Stimulated activated CD8-positive, alpha-beta memory T cell treated with anti-CD3 and anti-CD28 coated beads, Interleukin-2, amount 100 ng/mL, for 48 hours (primary cell): ENCODE measurements around the gene CACFD1.

Experiments
- DNase-seq, 2 donors: peaks; one replicate each; pipeline ENCODE4 v3.0.0-alpha.2; 2020; ENCODE audit warnings: low read depth in 2 of 2

CACFD1 gene

DNA sequence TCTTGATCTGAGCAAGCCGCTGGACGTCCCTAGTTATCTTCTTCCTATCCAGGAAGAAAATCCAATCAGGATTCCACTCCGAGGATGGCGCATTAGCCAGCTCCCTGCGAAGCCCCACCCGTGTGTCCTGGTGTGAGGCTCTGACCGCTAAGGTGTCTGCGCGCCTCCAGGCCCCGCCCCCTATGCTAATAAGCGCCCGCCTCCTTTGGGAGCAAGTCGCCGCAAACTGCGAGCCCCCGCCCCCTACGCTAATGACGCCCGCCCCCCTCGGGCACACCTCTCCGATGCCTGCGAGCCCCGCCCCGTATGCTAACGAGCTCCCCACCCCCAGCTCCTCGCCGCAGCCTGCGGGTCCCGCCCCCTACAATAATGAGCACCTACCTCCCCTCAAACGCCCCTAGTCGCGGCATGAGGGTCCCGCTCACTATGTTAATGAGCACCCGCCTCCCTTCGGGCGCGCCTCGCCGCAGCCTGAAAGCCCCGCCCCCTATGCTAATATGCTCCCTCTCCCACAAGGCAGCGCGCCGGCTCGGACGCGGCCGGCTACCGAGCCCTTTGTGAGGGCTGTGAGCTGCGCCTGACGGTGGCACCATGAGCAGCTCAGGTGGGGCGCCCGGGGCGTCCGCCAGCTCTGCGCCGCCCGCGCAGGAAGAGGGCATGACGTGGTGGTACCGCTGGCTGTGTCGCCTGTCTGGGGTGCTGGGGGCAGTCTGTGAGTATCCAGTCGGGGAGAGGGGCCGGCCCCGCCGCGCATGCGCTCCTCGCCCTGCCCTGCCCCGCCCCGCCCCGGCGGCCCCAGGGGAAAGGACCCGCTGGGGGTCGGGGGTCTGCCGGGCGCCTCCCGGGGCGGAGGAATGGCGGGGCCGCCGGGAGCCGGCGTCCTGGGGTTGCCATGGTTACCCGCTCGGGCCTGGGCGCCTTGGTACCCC, at the start of gene CACFD1:
CACFD1 (plus strand) TSS at position 503 of the 929 bp plus-strand sequence; CDS start at position 592, 89 bp downstream.
- DNase-seq: peak; percentile 83 to 92

DNA sequence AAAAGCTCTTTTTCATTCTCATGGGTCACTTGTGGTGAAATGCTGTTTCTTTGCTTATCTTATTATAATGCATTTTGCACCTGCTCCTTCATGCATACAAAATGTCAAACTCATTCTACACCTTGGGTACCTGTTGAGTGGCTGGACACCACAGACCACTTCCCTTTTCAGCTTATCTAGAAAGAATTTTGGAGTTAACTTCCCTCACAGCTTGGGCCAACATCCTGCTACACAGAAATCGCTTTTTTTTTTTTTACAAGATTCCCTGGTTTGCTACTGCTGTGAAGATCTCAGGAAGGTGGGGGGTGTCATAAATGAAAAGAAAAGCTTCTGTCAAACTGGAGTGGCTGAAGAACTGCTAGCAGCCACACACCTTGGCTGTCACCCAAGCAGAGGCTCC, 44.6 kb upstream of the CACFD1 start:
- no peak for DNase-seq

DNA sequence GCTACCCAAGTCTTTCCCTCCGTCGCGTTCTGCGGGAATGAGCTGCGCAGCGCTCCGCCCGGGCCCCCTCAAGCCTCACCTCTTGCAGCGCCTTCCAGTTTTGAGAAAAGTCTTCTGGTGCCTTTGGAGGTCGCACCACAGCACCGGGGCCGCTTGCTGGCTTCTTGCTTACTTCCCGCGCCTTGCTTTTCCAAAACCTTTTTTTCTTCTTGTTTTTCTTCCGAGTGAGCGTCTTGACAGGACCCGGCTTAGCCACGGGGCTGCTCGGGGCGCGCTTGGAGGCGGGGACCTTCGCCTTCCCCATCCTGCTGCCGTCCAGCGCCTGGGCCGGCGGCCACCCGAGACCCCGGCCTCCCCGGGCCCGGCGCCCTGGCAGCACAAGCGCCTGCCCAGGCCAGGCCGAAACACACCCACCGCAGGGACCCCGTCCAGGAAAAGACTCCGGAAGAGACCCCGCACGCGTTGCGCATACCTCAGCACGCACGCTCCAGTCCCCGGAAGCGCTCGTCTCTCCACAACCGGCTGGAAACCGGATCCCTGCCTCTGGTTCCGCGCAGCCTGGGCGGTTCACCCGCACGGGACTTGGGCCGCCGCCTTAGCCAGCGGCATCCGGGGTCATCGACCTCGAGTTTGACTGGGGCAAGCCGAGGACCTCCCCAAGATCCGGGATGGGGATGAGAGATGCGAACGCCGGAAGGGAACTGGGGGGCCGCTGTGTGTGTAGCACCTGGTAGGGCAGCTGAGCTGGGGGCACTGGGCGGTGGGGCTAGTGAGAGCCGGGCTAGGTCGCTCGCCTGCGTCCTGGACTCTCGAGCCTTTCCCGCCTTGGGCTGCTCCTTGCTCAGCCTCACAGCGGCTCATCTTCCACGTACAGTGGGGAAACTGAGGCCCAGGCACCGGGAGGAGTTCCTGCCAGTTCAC, 42.0 kb upstream of the CACFD1 start, which contains the start of gene REXO4:
REXO4 (minus strand) TSS at position 470 of the 921 bp plus-strand sequence; CDS start at position 304, 166 bp downstream.
- DNase-seq: peak; percentile 81 to 85

- DNase-seq: no peak
Observed at GRCh38 chr9:133419005-133419404, 40.8 kb upstream of the CACFD1 start.

- no peak for DNase-seq
Observed at GRCh38 chr9:133420392-133420827, 39.4 kb upstream of the CACFD1 start.

- peak; percentile 38 to 45 for DNase-seq
Observed at GRCh38 chr9:133421615-133422542, 37.9 kb upstream of the CACFD1 start, which contains the start of gene ADAMTS13. Gene ADAMTS13, plus strand, starts transcription at chr9:133422367. Its CDS starts 77 bp downstream, at chr9:133422444.

GRCh38 chr9:133423216-133423615, 36.6 kb upstream of the CACFD1 start:
- no peak for DNase-seq

DNA sequence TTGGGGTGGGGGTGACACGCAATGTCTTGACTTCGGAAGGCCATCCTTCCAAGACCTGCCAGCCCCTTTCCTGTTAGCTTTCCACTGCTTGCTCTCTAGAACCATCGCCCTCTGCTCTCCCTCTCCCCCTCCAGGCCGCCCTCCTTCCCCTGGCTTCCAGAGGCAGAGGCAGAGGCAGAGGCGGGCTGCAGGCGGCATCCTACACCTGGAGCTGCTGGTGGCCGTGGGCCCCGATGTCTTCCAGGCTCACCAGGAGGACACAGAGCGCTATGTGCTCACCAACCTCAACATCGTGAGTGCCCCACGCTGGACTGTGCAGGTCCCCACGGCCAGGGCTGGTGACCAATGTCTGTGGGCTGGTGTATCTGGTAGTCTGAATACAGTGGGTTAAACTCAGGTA, 35.6 kb upstream of the CACFD1 start:
- DNase-seq: no peak

DNA sequence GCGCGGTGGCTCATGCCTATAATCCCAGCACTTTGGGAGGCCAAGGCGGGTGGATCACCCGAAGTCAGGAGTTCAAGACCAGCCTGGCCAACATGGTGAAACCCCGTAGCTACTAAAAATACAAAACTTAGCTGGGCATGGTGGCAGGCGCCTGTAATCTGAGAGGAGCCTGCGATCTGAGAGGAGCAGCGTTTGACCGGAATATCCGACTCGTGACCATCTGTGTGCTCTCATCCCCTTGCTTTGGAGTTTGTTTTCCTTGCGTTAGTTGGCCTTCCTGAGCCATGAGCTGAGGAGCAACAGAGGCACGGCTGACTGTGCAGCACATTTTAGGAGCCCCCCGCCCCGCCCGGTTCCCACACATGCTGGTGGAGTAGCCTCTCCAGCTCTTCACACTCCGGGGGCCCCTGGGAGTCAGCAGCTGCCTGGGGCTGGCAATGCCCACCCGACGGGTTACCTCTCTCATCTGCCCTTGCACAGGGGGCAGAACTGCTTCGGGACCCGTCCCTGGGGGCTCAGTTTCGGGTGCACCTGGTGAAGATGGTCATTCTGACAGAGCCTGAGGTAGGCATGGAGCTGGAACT, 34.6 kb upstream of the CACFD1 start:
- DNase-seq: no peak

- no peak for DNase-seq
Observed at GRCh38 chr9:133426011-133426410, 33.8 kb upstream of the CACFD1 start.

DNA sequence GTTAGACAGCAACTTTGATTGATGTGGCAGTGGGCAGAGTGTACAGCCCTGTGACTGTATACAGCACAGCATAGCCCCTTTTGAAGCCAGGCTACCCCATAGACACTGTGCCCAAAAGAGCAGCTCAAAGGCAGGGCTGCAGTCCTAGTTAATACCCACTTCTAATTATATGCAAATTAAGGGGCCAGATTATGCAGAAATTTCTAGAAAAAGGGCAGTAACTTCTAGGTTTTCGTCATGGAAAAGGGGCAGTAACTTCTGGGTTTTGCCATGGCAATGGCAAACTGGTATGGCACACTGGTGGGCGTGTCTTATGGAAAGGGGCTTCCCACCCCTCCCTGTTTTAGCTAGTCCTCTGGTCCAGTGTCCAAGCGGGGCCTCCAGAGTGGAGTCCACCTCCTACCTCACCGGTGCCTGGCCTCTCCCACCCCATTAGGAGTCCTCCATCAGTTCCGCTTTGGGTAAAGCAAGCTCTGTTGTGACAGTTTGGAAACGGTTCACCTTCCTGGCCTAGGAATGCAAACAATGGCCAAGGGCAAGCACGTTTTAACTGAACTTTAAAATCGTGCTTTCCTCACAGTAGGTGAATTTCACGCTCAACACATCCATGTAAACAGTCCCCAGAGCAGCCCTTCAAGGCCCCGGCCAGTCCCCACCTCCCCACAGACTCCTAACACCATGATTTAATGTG, 32.0 kb upstream of the CACFD1 start:
- DNase-seq: no peak

GRCh38 chr9:133428617-133429101, 31.1 kb upstream of the CACFD1 start:
- no peak for DNase-seq

DNA sequence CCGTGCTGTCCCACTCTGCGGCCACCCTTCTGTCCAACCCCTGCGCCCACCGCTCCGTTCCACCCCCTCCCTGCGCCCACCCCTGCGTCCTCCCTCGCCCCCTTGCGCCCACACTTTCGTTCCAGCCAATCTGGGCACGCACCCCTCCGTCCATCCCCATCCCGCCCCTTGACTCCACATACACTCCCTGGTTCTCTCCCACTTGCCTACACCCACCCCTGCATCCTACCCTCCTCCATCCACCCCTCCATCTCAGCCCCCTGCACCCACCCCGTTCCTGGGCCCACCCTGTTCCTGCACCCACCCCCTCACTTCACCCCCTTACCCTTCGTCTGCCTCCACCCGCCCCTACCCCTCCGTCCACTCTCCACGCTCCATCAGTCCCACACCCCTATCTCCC, 30.6 kb upstream of the CACFD1 start:
- DNase-seq: no peak

DNA sequence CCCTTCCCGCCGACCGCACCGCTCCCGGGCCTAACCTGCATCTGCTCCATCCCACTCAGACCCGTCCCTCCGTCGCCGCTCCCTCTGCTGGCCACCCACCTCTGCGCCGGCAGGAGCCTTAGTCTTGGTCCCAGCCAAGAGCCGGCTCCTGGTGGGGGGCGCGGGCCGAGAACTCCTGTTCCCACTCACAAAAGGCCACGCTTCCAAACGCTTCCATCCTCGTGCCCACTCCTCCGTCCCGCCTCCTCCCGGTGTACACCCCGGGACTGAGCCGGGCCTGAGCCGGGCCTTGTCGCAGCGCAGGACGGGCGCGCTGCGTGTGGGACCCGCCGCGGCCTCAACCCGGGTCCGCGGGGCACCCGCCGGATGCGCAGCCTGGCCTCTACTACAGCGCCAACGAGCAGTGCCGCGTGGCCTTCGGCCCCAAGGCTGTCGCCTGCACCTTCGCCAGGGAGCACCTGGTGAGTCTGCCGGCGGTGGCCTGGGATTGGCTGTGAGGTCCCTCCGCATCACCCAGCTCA, 30.1 kb upstream of the CACFD1 start:
- DNase-seq: no peak

- DNase-seq: no peak
Observed at GRCh38 chr9:133430244-133430643, 29.5 kb upstream of the CACFD1 start.

- no peak for DNase-seq
Observed at GRCh38 chr9:133433351-133433843, 26.4 kb upstream of the CACFD1 start.

- DNase-seq: no peak
Observed at GRCh38 chr9:133436681-133437080, 23.1 kb upstream of the CACFD1 start.

GRCh38 chr9:133437753-133438531, 21.8 kb upstream of the CACFD1 start:
- no peak for DNase-seq

- no peak for DNase-seq
Observed at GRCh38 chr9:133439337-133439736, 20.4 kb upstream of the CACFD1 start.
